Measurements from ENCODE around the gene NME1. TPM values are rescaled to one million over a fixed set of nuclear protein-coding genes. Genes with fewer than 3 reads are reported as not detected.

Gene NME1
- total RNA-seq, 1 donor from 2014 or later = 70.6 TPM

- no peaks in the 10 kb centered on the region for H3K9me3 ChIP-seq
- H3K36me3 ChIP-seq = no peaks in the 10 kb centered on the region
- TF ChIP-seq CTCF (IDR thresholded peaks at IDR 0.05) = no peak
- no peak overlapping the region for H3K4me3 ChIP-seq
- no peak overlapping the region for H3K27ac ChIP-seq
- DNase-seq (ENCODE audit: low spot score in 2 of 2) = no peak
- H3K4me1 ChIP-seq = peaks cover 0 to 6% of the 10 kb centered on the region in 2 donors
- intact Hi-C loops (cut with DNase I) = loop anchor here (5.0 kb wide), 1 partner anchor 42 kb away; the partner anchor contains the start of gene NME2
- H3K27me3 ChIP-seq = no peaks in the 10 kb centered on the region
These were observed 28.5 kb upstream of the NME1 start for GRCh38 chr17:51124640-51125503.

GRCh38 chr17:51128076-51128475, 25.3 kb upstream of the NME1 start:
- H3K4me1 ChIP-seq = peaks cover 0 to 6% of the 10 kb centered on the region in 2 donors
- intact Hi-C loops (cut with DNase I) = no loop called here
- H3K27me3 ChIP-seq = no peaks in the 10 kb centered on the region
- H3K4me3 ChIP-seq = no peak overlapping the region
- DNase-seq (ENCODE audit: low spot score in 2 of 2) = no peak
- H3K27ac ChIP-seq = no peak overlapping the region
- H3K36me3 ChIP-seq = no peaks in the 10 kb centered on the region
- no peaks in the 10 kb centered on the region for H3K9me3 ChIP-seq
- no peak for TF ChIP-seq CTCF (IDR thresholded peaks at IDR 0.05)

- no peaks in the 10 kb centered on the region for H3K27me3 ChIP-seq
- H3K4me1 ChIP-seq = peaks cover 3 to 10% of the 10 kb centered on the region in 2 donors
- H3K9me3 ChIP-seq = no peaks in the 10 kb centered on the region
- TF ChIP-seq CTCF (IDR thresholded peaks at IDR 0.05) = no peak
- H3K36me3 ChIP-seq = no peaks in the 10 kb centered on the region
- peak overlapping the region; percentile 65 to 76 for H3K27ac ChIP-seq
- intact Hi-C loops (cut with DNase I) = no loop called here
- DNase-seq (ENCODE audit: low spot score in 2 of 2) = no peak
- H3K4me3 ChIP-seq = no peak overlapping the region
These were observed 20.4 kb upstream of the NME1 start for GRCh38 chr17:51132964-51133319.

GRCh38 chr17:51133365-51133764, 20.0 kb upstream of the NME1 start:
- Histone ChIP-seq H3K27me3 (no peaks in the 10 kb centered on the region), H3K4me1 (peaks cover 3 to 10% of the 10 kb centered on the region in 2 donors), H3K36me3 (no peaks in the 10 kb centered on the region), H3K4me3 (no peak overlapping the region), H3K27ac (peak overlapping the region; percentile 65 to 76), H3K9me3 (no peaks in the 10 kb centered on the region)
- TF ChIP-seq CTCF (IDR thresholded peaks at IDR 0.05) = no peak
- intact Hi-C loops (cut with DNase I) = no loop called here
- no peak for DNase-seq (ENCODE audit: low spot score in 2 of 2)

- intact Hi-C loops (cut with DNase I) = no loop called here
- Histone ChIP-seq H3K27me3 (no peaks in the 10 kb centered on the region), H3K36me3 (no peaks in the 10 kb centered on the region), H3K9me3 (no peaks in the 10 kb centered on the region), H3K27ac (no peak overlapping the region), H3K4me3 (no peak overlapping the region), H3K4me1 (peaks cover 3 to 10% of the 10 kb centered on the region in 2 donors)
- TF ChIP-seq CTCF (IDR thresholded peaks at IDR 0.05) = no peak
- DNase-seq (ENCODE audit: low spot score in 2 of 2) = no peak
These were observed 17.4 kb upstream of the NME1 start for GRCh38 chr17:51135956-51136355.

Measured in ascending aorta (tissue), 2 donors.